DND-41 (cell line): ENCODE results near the gene ASB12.

ENCODE experiments used
- ATAC-seq: fragments of 200-7000 bp; cut with Tn5 transposase; 3 replicates; pipeline ENCODE4 v1.9.1; 2021; ENCODE audit warnings: low read depth; ENCODE audit not compliant: insufficient read depth
- DNase-seq: peaks from one replicate; pipeline ENCODE4 v3.0.0-alpha.2; 2020
- H2AFZ ChIP-seq: 2 replicates; pipeline ENCODE4 v1.6.0; 2012; ENCODE audit warnings: low read depth, low read length
- H3K27ac ChIP-seq: 2 replicates; pipeline ENCODE4 v1.5.1; 2012; ENCODE audit warnings: low read length, inconsistent platforms
- H3K27me3 ChIP-seq: fragments of 200-600 bp; sonication (generic); 2 replicates; pipeline ENCODE4 v1.6.0; 2012; ENCODE audit warnings: low read length, mild to moderate bottlenecking, inconsistent platforms; ENCODE audit not compliant: insufficient read depth, poor library complexity
- H3K36me3 ChIP-seq: 2 replicates; pipeline ENCODE4 v1.5.1; 2012; ENCODE audit warnings: low read length, inconsistent platforms; ENCODE audit not compliant: insufficient read depth
- H3K4me1 ChIP-seq: 2 replicates; pipeline ENCODE4 v1.5.1; 2012; ENCODE audit warnings: mild to moderate bottlenecking, low read length; ENCODE audit not compliant: insufficient read depth
- H3K4me2 ChIP-seq: 2 replicates; pipeline ENCODE4 v1.6.0; 2012; ENCODE audit warnings: mild to moderate bottlenecking, moderate library complexity, low read length, inconsistent platforms; ENCODE audit not compliant: insufficient read depth
- H3K4me3 ChIP-seq, 2 experiments: fragments of 200-600 bp in 1 of 2; shearing (Covaris generic) in 1 of 2; 2 replicates each; pipeline ENCODE4 v1.5.1; 2012 to 2016; ENCODE audit warnings: inconsistent platforms in 2 of 2, low read length in 2 of 2, mild to moderate bottlenecking in 2 of 2, low read depth in 1 of 2, moderate library complexity in 1 of 2
- H3K79me2 ChIP-seq: 2 replicates; pipeline ENCODE4 v1.6.0; 2012; ENCODE audit warnings: low read length, inconsistent platforms; ENCODE audit not compliant: insufficient read depth
- H3K9ac ChIP-seq: 2 replicates; pipeline ENCODE4 v1.6.0; 2012; ENCODE audit warnings: low read depth, mild to moderate bottlenecking, inconsistent platforms, low read length, moderate library complexity
- H3K9me3 ChIP-seq: 2 replicates; pipeline ENCODE4 v1.5.1; 2012; ENCODE audit warnings: low read length, moderate library complexity, mild to moderate bottlenecking, inconsistent platforms; ENCODE audit not compliant: insufficient read depth, severe bottlenecking
- H4K20me1 ChIP-seq: 2 replicates; pipeline ENCODE4 v1.6.0; 2012; ENCODE audit warnings: low read length; ENCODE audit not compliant: insufficient read depth
- CTCF ChIP-seq: IDR thresholded peaks from 2 replicates; pipeline ENCODE4 v1.5.1; 2012; ENCODE audit warnings: borderline replicate concordance, low read length, moderate library complexity, mild to moderate bottlenecking; ENCODE audit not compliant: poor library complexity, severe bottlenecking; ENCODE audit errors: extremely low read depth
- EZH2 ChIP-seq: IDR thresholded peaks from 3 replicates; pipeline ENCODE4 v1.6.1; 2012; ENCODE audit warnings: borderline replicate concordance, low read depth, mild to moderate bottlenecking, moderate library complexity, low read length, inconsistent platforms; ENCODE audit not compliant: severe bottlenecking

Gene ASB12

GRCh38 chrX:64202808-64203325 is 27.5 kb downstream of the ASB12 start:
- no peak for TF ChIP-seq CTCF
- TF ChIP-seq EZH2, result no peak
- Histone ChIP-seq H3K4me3 (no peak overlapping the region), H3K27me3 (no peaks in the 10 kb centered on the region), H3K4me1 (peaks cover 31% of the 10 kb centered on the region), H3K4me2 (peak overlapping the region; percentile 22; the same call in 1 of the 2 replicates), H2AFZ (no peak overlapping the region), H3K79me2 (peaks cover 61% of the 10 kb centered on the region), H3K27ac (no peak overlapping the region), H3K36me3 (no peaks in the 10 kb centered on the region), H4K20me1 (peaks cover 10% of the 10 kb centered on the region), H3K9ac (no peak overlapping the region), H3K9me3 (no peaks in the 10 kb centered on the region)
- DNase-seq (no peak), ATAC-seq (no peak)

DNA sequence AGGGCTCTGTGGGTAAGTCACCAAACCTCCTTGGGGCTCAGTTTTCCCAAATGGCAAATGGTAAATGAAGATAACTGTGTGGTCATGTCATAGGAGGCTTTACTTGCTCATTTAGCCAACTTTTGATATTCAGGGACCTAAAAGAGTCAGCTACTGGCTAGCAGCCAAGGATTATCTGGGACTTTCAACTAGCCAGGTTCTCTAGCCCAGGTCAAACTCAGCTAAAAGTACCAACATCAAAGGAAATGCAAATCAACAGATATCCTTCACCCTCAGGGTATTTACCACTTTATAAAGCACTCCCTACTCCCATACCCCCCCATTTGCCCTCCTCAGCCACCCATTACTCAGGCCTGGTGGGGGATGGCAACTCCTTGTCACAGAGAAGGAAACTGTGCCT is 32.4 kb downstream of the ASB12 start:
- Histone ChIP-seq H3K79me2 (peaks cover 53% of the 10 kb centered on the region), H4K20me1 (peaks cover 3% of the 10 kb centered on the region; the same call in 1 of the 2 replicates), H3K27ac (no peak overlapping the region), H3K36me3 (peaks cover 4% of the 10 kb centered on the region), H2AFZ (no peak overlapping the region), H3K4me2 (no peak overlapping the region), H3K27me3 (no peaks in the 10 kb centered on the region), H3K4me1 (peaks cover 5% of the 10 kb centered on the region; the same call in 1 of the 2 replicates), H3K4me3 (no peak overlapping the region), H3K9ac (no peak overlapping the region), H3K9me3 (no peaks in the 10 kb centered on the region)
- ATAC-seq (no peak), DNase-seq (no peak)
- TF ChIP-seq EZH2 (no peak), CTCF (no peak)

DNA sequence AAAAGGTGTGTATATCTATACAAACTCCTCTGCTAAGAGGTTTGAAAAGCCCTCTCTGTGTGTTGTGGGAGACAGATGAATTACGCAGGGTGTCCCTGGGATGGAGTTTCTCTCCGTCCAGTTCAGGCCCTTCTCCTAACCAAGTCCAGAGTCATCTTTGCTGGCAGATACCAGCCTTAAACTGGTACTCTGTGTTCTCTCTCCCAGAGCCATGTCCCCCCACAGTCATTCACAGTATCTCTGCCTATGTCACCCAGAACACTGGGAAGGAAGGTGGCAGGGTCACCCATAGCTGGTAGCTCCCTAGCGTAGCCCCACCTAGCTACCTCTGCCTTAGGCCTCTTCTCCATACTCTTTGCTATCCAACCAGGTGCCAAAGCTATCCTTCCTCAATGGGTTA is 33.8 kb downstream of the ASB12 start:
- no peak for DNase-seq
- no peak for ATAC-seq
- TF ChIP-seq EZH2 (no peak), CTCF (no peak)

More for the DNA sequence above, 33.8 kb downstream of the ASB12 start:
- no peak overlapping the region for H3K4me3 ChIP-seq
- no peak overlapping the region for H3K4me2 ChIP-seq
- H3K27ac ChIP-seq, result no peak overlapping the region
- H4K20me1 ChIP-seq, result peaks cover 3% of the 10 kb centered on the region; the same call in 1 of the 2 replicates
- H3K27me3 ChIP-seq, result no peaks in the 10 kb centered on the region
- peaks cover 18% of the 10 kb centered on the region for H3K36me3 ChIP-seq
- H3K79me2 ChIP-seq, result peaks cover 42% of the 10 kb centered on the region
- no peak overlapping the region for H3K9ac ChIP-seq
- no peak overlapping the region for H2AFZ ChIP-seq
- H3K9me3 ChIP-seq, result no peaks in the 10 kb centered on the region
- no peaks in the 10 kb centered on the region for H3K4me1 ChIP-seq
